ENCODE results near the gene OR10AG1. TPM values are rescaled to one million over a fixed set of nuclear protein-coding genes. Genes with fewer than 3 reads are reported as not detected.

OR10AG1 gene
- total RNA-seq, result not detected
- not detected for polyA plus RNA-seq (2013, experiment 1 of 2)
- not detected for polyA plus RNA-seq (2013, experiment 2 of 2)
- total RNA-seq, result 0 to 0.06 (median 0) reads per million in 172 experiments

- H3K27me3 ChIP-seq (ENCODE audit: control insufficient read depth in 1 of 2, insufficient read depth in 2 of 2, low read length in 2 of 2), result no peaks in the 10 kb centered on the region
- CTCF ChIA-PET, result no interaction called here
- no peak within 1 kb of the TSS for H3K4me3 Mint-ChIP-seq
- H3K27ac Mint-ChIP-seq, result no peak within 1 kb of the TSS
- H3K27me3 Mint-ChIP-seq, result no peaks in the 10 kb centered on the region
- H3K9me3 ChIP-seq (ENCODE audit: control insufficient read depth in 1 of 2, insufficient read depth in 1 of 2, low read length in 2 of 2), result peaks cover 0 to 14% of the 10 kb centered on the region in 2 experiments
- H3K27ac ChIP-seq (ENCODE audit: low read depth in 1 of 2, low read length in 2 of 2), result no peak within 1 kb of the TSS
- H3K4me3 ChIP-seq (ENCODE audit: low read length), result no peak within 1 kb of the TSS
- no peaks in the 10 kb centered on the region for H3K36me3 Mint-ChIP-seq (ENCODE audit: low read depth)
- no peaks in the 10 kb centered on the region for H3K36me3 ChIP-seq (ENCODE audit: insufficient read depth, low read length)
- peaks cover 10% of the 10 kb centered on the region for H3K9me3 Mint-ChIP-seq
- DNase-seq (no peak), ATAC-seq (ENCODE audit: poor library complexity) (no peak)
- no peaks in the 10 kb centered on the region for H3K4me1 Mint-ChIP-seq (ENCODE audit: low read depth)
- POLR2A ChIA-PET, result no interaction called here
- no peaks in the 10 kb centered on the region for H3K4me1 ChIP-seq (ENCODE audit: insufficient read depth, low read length)
- intact Hi-C loops (cut with DNase I, micrococcal nuclease), result no loop called here
- TF ChIP-seq CTCF (IDR thresholded peaks at IDR 0.05), result no peak
Observed at GRCh38 chr11:55969845-55970244, at the start of gene OR10AG1. OR10AG1 (minus strand) TSS chr11:55969945; CDS start chr11:55969907, 38 bp downstream.

DNA sequence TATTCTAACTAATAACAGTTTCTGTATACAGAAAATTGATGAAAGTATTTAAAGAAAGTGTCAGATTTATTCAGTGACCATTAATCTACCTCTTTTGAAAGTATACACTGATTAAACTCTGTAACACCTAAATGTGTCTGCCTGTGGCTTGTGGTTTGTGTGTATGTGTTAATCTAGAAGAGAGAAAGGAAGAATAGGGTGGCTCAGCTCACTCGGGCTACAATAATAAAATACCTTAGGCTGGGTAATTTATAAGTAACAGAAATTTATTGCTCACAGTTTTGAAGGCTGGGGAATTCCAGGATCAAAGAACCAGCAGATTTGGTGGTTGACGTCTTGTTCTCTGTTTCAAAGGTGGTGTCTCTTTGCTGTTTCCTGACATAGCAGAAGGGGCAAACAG, 44.1 kb upstream of the OR10AG1 start:
- Histone ChIP-seq H3K27me3 (ENCODE audit: control insufficient read depth in 1 of 2, insufficient read depth in 2 of 2, low read length in 2 of 2) (no peaks in the 10 kb centered on the region), H3K36me3 (ENCODE audit: insufficient read depth, low read length) (no peaks in the 10 kb centered on the region), H3K4me3 (ENCODE audit: low read length) (no peak overlapping the region), H3K27ac (ENCODE audit: low read depth in 1 of 2, low read length in 2 of 2) (no peak overlapping the region), H3K9me3 (ENCODE audit: control insufficient read depth in 1 of 2, insufficient read depth in 1 of 2, low read length in 2 of 2) (peaks cover 0 to 9% of the 10 kb centered on the region in 2 experiments), H3K4me1 (ENCODE audit: insufficient read depth, low read length) (no peaks in the 10 kb centered on the region)
- no peak for TF ChIP-seq CTCF (IDR thresholded peaks at IDR 0.05)
- CTCF ChIA-PET, result no interaction called here
- Mint-ChIP-seq H3K36me3 (ENCODE audit: low read depth) (no peaks in the 10 kb centered on the region), H3K4me3 (no peak overlapping the region), H3K27ac (no peak overlapping the region), H3K4me1 (ENCODE audit: low read depth) (no peaks in the 10 kb centered on the region), H3K27me3 (no peaks in the 10 kb centered on the region), H3K9me3 (peaks cover 13% of the 10 kb centered on the region)
- POLR2A ChIA-PET, result no interaction called here
- ATAC-seq (ENCODE audit: poor library complexity) (no peak), DNase-seq (no peak)
- intact Hi-C loops (cut with DNase I, micrococcal nuclease), result no loop called here

DNA sequence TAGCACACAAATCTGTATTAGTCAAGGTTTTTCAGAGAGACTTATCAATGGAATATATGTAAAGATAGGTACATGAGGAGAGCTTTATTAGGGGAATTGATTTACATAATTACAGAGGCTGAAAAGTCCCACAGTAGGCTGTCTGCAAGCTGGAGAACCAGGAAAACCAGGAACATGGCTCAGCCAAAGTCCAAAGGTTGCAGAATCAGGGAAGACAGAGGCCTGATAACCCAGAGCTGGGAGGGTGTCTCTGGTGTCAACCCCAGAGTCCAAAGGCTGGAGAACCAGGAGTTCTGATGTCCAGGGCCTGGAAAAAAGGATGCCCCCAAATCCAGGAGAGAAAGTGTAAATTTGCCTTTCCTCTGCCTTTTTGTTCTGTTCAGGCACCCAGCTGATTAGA, 41.0 kb upstream of the OR10AG1 start:
- DNase-seq (no peak), ATAC-seq (ENCODE audit: poor library complexity) (no peak)
- no peak overlapping the region for H3K27ac ChIP-seq (ENCODE audit: low read depth in 1 of 2, low read length in 2 of 2)
- H3K27me3 ChIP-seq (ENCODE audit: control insufficient read depth in 1 of 2, insufficient read depth in 2 of 2, low read length in 2 of 2), result no peaks in the 10 kb centered on the region
- no peaks in the 10 kb centered on the region for H3K4me1 ChIP-seq (ENCODE audit: insufficient read depth, low read length)
- H3K4me3 Mint-ChIP-seq, result no peak overlapping the region
- H3K36me3 ChIP-seq (ENCODE audit: insufficient read depth, low read length), result no peaks in the 10 kb centered on the region
- no peaks in the 10 kb centered on the region for H3K36me3 Mint-ChIP-seq (ENCODE audit: low read depth)
- no peaks in the 10 kb centered on the region for H3K4me1 Mint-ChIP-seq (ENCODE audit: low read depth)
- no peak for TF ChIP-seq CTCF (IDR thresholded peaks at IDR 0.05)
- H3K4me3 ChIP-seq (ENCODE audit: low read length), result no peak overlapping the region
- ChIA-PET POLR2A (no interaction called here), CTCF (no interaction called here)
- no peak overlapping the region for H3K27ac Mint-ChIP-seq
- no peaks in the 10 kb centered on the region for H3K9me3 ChIP-seq (ENCODE audit: control insufficient read depth in 1 of 2, insufficient read depth in 1 of 2, low read length in 2 of 2)
- H3K27me3 Mint-ChIP-seq, result no peaks in the 10 kb centered on the region
- intact Hi-C loops (cut with DNase I, micrococcal nuclease), result no loop called here
- H3K9me3 Mint-ChIP-seq, result peaks cover 11% of the 10 kb centered on the region
